Retina (tissue), 1 donor: ENCODE results near the gene CNTNAP2.

ENCODE experiments used
- DNase-seq: peaks from one replicate; pipeline ENCODE4 v3.0.0-alpha.2; 2016

The CNTNAP2 gene

GRCh38 chr7:146449625-146450024 is 333.0 kb downstream of the CNTNAP2 start:
- no peak for DNase-seq

- no peak for DNase-seq
Measured at GRCh38 chr7:146455091-146455655, 338.6 kb downstream of the CNTNAP2 start.

- DNase-seq = no peak
Measured at GRCh38 chr7:146479040-146479439, 362.4 kb downstream of the CNTNAP2 start.

GRCh38 chr7:146486519-146486918 is 369.9 kb downstream of the CNTNAP2 start:
- no peak for DNase-seq

GRCh38 chr7:146492017-146492416 is 375.4 kb downstream of the CNTNAP2 start:
- no peak for DNase-seq

- DNase-seq = no peak
Measured at GRCh38 chr7:146494952-146495596, 378.5 kb downstream of the CNTNAP2 start.

- DNase-seq = no peak
Measured at GRCh38 chr7:146496657-146497056, 380.1 kb downstream of the CNTNAP2 start.

GRCh38 chr7:146499970-146500369 is 383.4 kb downstream of the CNTNAP2 start:
- no peak for DNase-seq

- no peak for DNase-seq
Measured at GRCh38 chr7:146503844-146504243, 387.2 kb downstream of the CNTNAP2 start.

- DNase-seq = no peak
Measured at GRCh38 chr7:146510088-146510680, 393.6 kb downstream of the CNTNAP2 start.

- DNase-seq = no peak
Measured at GRCh38 chr7:146514304-146514703, 397.7 kb downstream of the CNTNAP2 start.

- no peak for DNase-seq
Measured at GRCh38 chr7:146528581-146528980, 412.0 kb downstream of the CNTNAP2 start.

- no peak for DNase-seq
Measured at GRCh38 chr7:146539836-146540235, 423.2 kb downstream of the CNTNAP2 start.

GRCh38 chr7:146542101-146542500 is 425.5 kb downstream of the CNTNAP2 start:
- no peak for DNase-seq

- no peak for DNase-seq
Measured at GRCh38 chr7:146544748-146545147, 428.1 kb downstream of the CNTNAP2 start.

GRCh38 chr7:146548816-146549215 is 432.2 kb downstream of the CNTNAP2 start:
- no peak for DNase-seq

- no peak for DNase-seq
Measured at GRCh38 chr7:146554556-146554955, 438.0 kb downstream of the CNTNAP2 start.

GRCh38 chr7:146557971-146558469 is 441.4 kb downstream of the CNTNAP2 start:
- no peak for DNase-seq

GRCh38 chr7:146565872-146566271 is 449.3 kb downstream of the CNTNAP2 start:
- DNase-seq = no peak

GRCh38 chr7:146575903-146576302 is 459.3 kb downstream of the CNTNAP2 start:
- DNase-seq = no peak

GRCh38 chr7:146591976-146592375 is 475.4 kb downstream of the CNTNAP2 start:
- no peak for DNase-seq

GRCh38 chr7:146606628-146607027 is 490.0 kb downstream of the CNTNAP2 start:
- no peak for DNase-seq

- no peak for DNase-seq
Measured at GRCh38 chr7:146619641-146620040, 503.0 kb downstream of the CNTNAP2 start.

- DNase-seq = no peak
Measured at GRCh38 chr7:146626912-146627311, 510.3 kb downstream of the CNTNAP2 start.
